Right lobe of liver (tissue), 4 donors: ENCODE results near the gene WNK1.

Source experiments
- POLR2A ChIP-seq: fragments of 450-650 bp; IDR thresholded peaks from one replicate; pipeline ENCODE4 v1.6.1; 2017; ENCODE audit warnings: antibody characterized with exemption, mild to moderate bottlenecking
- TF ChIP-seq, protein P1 (sequence below), 4 donors: fragments of 200-600 bp in 3 of 4; fragments of 450-650 bp in 1 of 4; IDR thresholded peaks; one replicate each; pipeline versions ENCODE4 v1.5.1 to v1.8.0; 2016 to 2022; ENCODE audit warnings: antibody characterized with exemption in 4 of 4, mild to moderate bottlenecking in 2 of 4
- donor health status: DM: no; HTN: no; CAD: no.
- donor health status: DM: no; HTN: no; CAD: no.
- donor health status: DM: no; HTN: yes; CAD: no.

DNA sequence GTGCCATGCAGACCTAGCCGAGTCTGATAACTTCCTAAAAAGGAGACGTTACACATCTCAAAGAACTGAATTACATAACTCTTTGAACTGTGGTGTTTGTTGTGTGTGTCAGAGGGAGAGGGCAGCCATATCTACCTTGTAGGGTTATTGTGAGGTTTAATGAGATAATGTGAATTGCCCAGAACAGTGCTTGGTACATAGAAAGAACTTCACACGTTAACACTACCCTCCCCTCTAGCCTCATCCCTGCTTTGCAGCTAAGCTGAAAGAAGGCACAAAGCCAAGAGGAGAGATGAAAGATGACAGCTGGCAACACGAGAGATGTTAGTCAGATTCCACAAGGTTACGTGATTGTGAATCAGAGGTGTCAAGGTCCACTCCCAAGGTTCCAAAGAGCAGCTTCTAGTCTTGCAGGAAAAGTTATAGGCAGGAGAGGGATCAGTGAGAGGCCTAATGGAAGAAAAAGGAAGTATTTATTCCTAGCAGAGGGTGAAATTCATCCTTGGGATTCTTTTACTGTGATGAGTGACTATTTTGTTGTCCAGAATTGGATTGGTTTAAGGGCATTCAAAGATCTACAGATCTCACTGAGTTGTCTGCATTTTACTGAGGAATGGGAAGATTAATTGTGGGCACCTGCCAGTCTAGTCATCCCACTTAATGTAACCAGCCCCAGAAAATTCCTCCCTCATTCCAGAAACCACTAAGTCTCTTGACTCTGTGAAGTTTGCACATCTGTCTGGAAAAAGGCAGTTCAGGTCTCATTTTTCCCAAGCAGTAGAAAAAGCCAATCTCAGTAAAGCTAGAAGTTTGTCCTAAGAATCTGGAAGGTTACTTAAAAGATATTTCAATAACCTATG lies 25.9 kb upstream of the WNK1 start:
- TF ChIP-seq, protein P1, sequence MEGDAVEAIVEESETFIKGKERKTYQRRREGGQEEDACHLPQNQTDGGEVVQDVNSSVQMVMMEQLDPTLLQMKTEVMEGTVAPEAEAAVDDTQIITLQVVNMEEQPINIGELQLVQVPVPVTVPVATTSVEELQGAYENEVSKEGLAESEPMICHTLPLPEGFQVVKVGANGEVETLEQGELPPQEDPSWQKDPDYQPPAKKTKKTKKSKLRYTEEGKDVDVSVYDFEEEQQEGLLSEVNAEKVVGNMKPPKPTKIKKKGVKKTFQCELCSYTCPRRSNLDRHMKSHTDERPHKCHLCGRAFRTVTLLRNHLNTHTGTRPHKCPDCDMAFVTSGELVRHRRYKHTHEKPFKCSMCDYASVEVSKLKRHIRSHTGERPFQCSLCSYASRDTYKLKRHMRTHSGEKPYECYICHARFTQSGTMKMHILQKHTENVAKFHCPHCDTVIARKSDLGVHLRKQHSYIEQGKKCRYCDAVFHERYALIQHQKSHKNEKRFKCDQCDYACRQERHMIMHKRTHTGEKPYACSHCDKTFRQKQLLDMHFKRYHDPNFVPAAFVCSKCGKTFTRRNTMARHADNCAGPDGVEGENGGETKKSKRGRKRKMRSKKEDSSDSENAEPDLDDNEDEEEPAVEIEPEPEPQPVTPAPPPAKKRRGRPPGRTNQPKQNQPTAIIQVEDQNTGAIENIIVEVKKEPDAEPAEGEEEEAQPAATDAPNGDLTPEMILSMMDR (IDR thresholded peaks at IDR 0.05): no peak
- no peak for TF ChIP-seq POLR2A
